Uterine smooth muscle cell (primary cell): ENCODE data around the gene OR6F1. TPM values are rescaled to one million over a fixed set of nuclear protein-coding genes. Genes with fewer than 3 reads are reported as not detected.

Experiments used
- total RNA-seq: library from RNA; depleted of rRNA; stranded (reverse); fragments of >200 nt; gene quantifications from 2 replicates; pipeline ENCODE4 v1.2.3, GENCODE V29; 2014

Gene OR6F1
- not detected in 2 replicates for total RNA-seq

DNA sequence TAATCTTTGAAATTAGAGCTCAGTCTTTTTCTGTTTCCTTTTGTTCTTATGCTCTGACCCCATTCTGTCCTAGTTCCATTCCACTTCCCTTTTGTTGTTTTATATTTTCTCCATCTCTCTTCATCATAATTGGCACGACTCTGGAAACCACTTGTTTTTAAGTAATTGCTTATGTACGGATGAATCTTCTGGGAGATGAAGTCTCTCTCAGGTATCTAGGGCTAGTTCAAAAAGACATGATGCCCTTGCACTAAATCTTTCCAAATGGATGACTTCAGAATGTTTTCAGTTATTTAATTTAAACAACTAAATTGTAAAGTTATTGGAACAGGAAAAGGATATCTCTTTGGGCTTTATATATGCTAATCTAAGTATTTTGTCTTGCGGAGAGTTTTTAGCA, at the start of gene OR6F1:
Gene OR6F1, minus strand, starts transcription at position 101 of the 400 bp plus-strand sequence. CDS start 3,891 bp downstream, outside the sequence.

GRCh38 chr1:247760456-247760855, 44.0 kb upstream of the OR6F1 start, which contains the start of gene OR1C1:
TSS of gene OR1C1 (minus strand) at chr1:247760556. CDS start at chr1:247758406, 2,150 bp downstream.

DNA sequence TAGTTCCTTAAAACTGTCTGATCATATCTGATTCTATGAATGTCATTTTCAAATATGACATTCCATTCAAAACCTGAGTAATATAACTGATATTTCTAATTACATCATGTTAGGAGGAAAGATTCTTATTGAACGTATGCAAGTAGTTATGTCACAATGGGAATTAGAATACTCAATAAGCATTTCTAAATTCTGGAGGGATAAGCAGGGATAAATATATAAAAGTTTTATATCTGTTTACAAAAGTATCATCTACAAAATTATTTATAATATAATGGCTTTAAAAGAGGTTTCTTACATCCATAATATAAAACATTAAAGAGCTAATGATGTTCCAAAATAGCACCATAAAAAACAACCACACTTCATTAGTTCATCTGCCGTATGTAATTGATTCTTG, 31.6 kb upstream of the OR6F1 start, which contains the start of gene OR14A2:
Gene OR14A2, minus strand, starts transcription at position 101 of the 400 bp plus-strand sequence.

DNA sequence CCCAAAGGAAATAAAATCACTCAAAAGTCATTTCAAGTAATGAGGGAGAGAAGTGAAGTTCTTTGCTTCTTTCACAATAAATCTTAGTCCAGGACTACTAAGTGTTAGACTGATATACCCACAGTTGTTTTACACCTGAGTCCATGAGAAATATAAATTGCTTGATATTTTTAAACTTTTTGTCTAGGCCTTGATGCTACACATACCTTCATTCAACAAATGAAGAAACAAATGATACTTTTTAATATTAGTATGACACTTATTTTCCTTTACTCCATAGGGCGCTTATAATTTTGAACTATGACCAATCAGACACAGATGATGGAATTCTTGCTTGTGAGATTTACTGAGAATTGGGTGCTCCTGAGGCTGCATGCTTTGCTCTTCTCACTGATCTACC, 21.9 kb upstream of the OR6F1 start, which contains the start of gene OR14K1:
Gene OR14K1, plus strand, starts transcription at position 301 of the 400 bp plus-strand sequence. Its CDS starts 0 bp downstream, at position 301.

DNA sequence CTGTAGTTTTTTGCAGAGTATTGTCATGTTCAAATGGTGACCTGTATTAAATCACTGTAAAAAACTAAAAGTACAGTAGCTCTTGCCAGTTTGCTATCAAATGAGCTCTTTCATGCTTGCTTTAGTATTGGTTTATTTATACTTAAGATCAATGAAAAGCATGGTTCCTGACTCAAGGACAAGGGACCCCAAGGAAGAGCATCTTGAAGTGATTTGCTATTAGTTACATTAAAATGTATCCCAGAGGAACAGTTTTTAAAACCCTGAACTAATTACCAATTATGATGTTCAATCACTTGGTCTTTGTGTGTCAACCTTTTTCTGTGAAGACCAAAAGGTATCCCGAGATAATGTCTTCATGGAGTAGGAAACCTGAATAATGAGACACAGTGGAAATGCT, 36.8 kb downstream of the OR6F1 start, which contains the start of gene OR13G1:
Gene OR13G1, minus strand, starts transcription at position 101 of the 400 bp plus-strand sequence. CDS start 6,698 bp downstream, outside the sequence.

Other genes with a start within 250 kb of the OR6F1 start
- gene OR2C3, start 180.2 kb downstream of the OR6F1 start, total RNA-seq = not detected in 2 replicates
- under 0.01 TPM in 1 of 2 replicates, not detected in the other for gene GCSAML, start 167.5 kb downstream of the OR6F1 start, total RNA-seq
- not detected in 2 replicates for gene OR2G2, start 128.3 kb downstream of the OR6F1 start, total RNA-seq
- not detected in 2 replicates for gene OR2G3, start 111.1 kb downstream of the OR6F1 start, total RNA-seq
- gene OR13G1, start 36.9 kb downstream of the OR6F1 start, total RNA-seq = not detected in 2 replicates
- gene OR14K1, start 22.0 kb upstream of the OR6F1 start, total RNA-seq = not detected in 2 replicates
- gene OR14A2, start 31.5 kb upstream of the OR6F1 start, total RNA-seq = not detected in 2 replicates
- not detected in 2 replicates for gene OR1C1, start 43.9 kb upstream of the OR6F1 start, total RNA-seq
- not detected in 2 replicates for gene OR14A16, start 107.5 kb upstream of the OR6F1 start, total RNA-seq
- gene OR11L1, start 125.2 kb upstream of the OR6F1 start, total RNA-seq = not detected in 2 replicates
- gene TRIM58, start 140.5 kb upstream of the OR6F1 start, total RNA-seq = 0.37 and 0.66 TPM in 2 replicates
- not detected in 2 replicates for gene OR2W3, start 178.9 kb upstream of the OR6F1 start, total RNA-seq
- not detected in 2 replicates for gene OR2T8, start 203.6 kb upstream of the OR6F1 start, total RNA-seq
- gene OR2AJ1, start 208.2 kb upstream of the OR6F1 start, total RNA-seq = not detected in 2 replicates
- 0.25 TPM in 1 of 2 replicates, not detected in the other for gene OR2L8, start 232.2 kb upstream of the OR6F1 start, total RNA-seq
- 0.25 TPM in 1 of 2 replicates, not detected in the other for gene OR2AK2, start 248.6 kb upstream of the OR6F1 start, total RNA-seq